Thoracic aorta (tissue), 2 donors: Measurements from ENCODE around the gene KCTD19. TPM values are rescaled to one million over a fixed set of nuclear protein-coding genes. Genes with fewer than 3 reads are reported as not detected.
A peak's percentile ranks its signal among the peaks of the same experiment; 100 is the strongest.

Experiments
- ATAC-seq: fragments of 150-250 bp; one replicate; pipeline ENCODE4 v1.8.0; 2017; ENCODE audit warnings: low read depth; ENCODE audit not compliant: insufficient number of reproducible peaks, low FRiP score
- DNase-seq: peaks from one replicate; pipeline ENCODE4 v3.0.0-alpha.2; 2020; ENCODE audit warnings: low spot score
- H3K27ac ChIP-seq, 2 donors: fragments of 200-600 bp; sonication (generic); 1 replicate in 1 of 2; 2 replicates in 1 of 2; pipeline ENCODE4 v1.5.1; 2016; ENCODE audit warnings: mild to moderate bottlenecking in 2 of 2, moderate library complexity in 2 of 2
- H3K27me3 ChIP-seq: fragments of 200-600 bp; sonication (generic); replicated peaks from 2 replicates; pipeline ENCODE4 v1.6.0; 2016; ENCODE audit warnings: mild to moderate bottlenecking; ENCODE audit not compliant: insufficient read depth
- H3K36me3 ChIP-seq: fragments of 200-600 bp; sonication (generic); one replicate; pipeline ENCODE4 v1.5.1; 2016
- H3K4me1 ChIP-seq, 2 donors: fragments of 200-600 bp; sonication (generic); 1 replicate in 1 of 2; 2 replicates in 1 of 2; pipeline versions ENCODE4 v1.5.1 to v1.6.0; 2016; ENCODE audit warnings: low read depth in 2 of 2, mild to moderate bottlenecking in 1 of 2; ENCODE audit not compliant: control insufficient read depth in 1 of 2
- H3K4me3 ChIP-seq: fragments of 200-600 bp; sonication (generic); 2 replicates; pipeline ENCODE4 v1.5.1; 2016; ENCODE audit warnings: mild to moderate bottlenecking
- H3K9me3 ChIP-seq: fragments of 200-600 bp; sonication (generic); 2 replicates; pipeline ENCODE4 v1.5.1; 2016
- CTCF ChIP-seq: fragments of 200-600 bp; sonication (generic); IDR thresholded peaks from one replicate; pipeline ENCODE4 v1.5.1; 2019; ENCODE audit warnings: antibody characterized with exemption
- total RNA-seq, 2 donors: library from RNA; depleted of rRNA; stranded (reverse); fragments of >200 nt; gene quantifications; one replicate each; pipeline versions ENCODE4 v1.1.0 to v1.2.3, GENCODE V29; 2016

The KCTD19 gene
- total RNA-seq, 2 donors from 2014 or later, result not detected

GRCh38 chr16:67260426-67261063 lies 66.0 kb downstream of the KCTD19 start:
- Histone ChIP-seq H3K36me3 (no peaks in the 10 kb centered on the region), H3K9me3 (no peaks in the 10 kb centered on the region), H3K4me1 (no peaks in the 10 kb centered on the region), H3K27ac (no peak overlapping the region), H3K4me3 (no peak overlapping the region), H3K27me3 (no peaks in the 10 kb centered on the region)
- ATAC-seq, result peak; percentile 63
- TF ChIP-seq CTCF, result no peak
- no peak for DNase-seq

- H3K27me3 ChIP-seq, result no peaks in the 10 kb centered on the region
- no peaks in the 10 kb centered on the region for H3K9me3 ChIP-seq
- ATAC-seq, result no peak
- H3K4me1 ChIP-seq, result no peaks in the 10 kb centered on the region
- no peak overlapping the region for H3K4me3 ChIP-seq
- DNase-seq, result no peak
- no peak overlapping the region for H3K27ac ChIP-seq
- TF ChIP-seq CTCF, result no peak
- no peaks in the 10 kb centered on the region for H3K36me3 ChIP-seq
Measured at GRCh38 chr16:67259705-67260104, 66.8 kb downstream of the KCTD19 start.

GRCh38 chr16:67258161-67258835 lies 68.2 kb downstream of the KCTD19 start:
- Histone ChIP-seq H3K27ac (no peak overlapping the region), H3K4me1 (no peaks in the 10 kb centered on the region), H3K9me3 (no peaks in the 10 kb centered on the region), H3K36me3 (no peaks in the 10 kb centered on the region), H3K4me3 (no peak overlapping the region), H3K27me3 (no peaks in the 10 kb centered on the region)
- no peak for TF ChIP-seq CTCF
- ATAC-seq (no peak), DNase-seq (no peak)

- no peak for ATAC-seq
- DNase-seq, result no peak
- no peaks in the 10 kb centered on the region for H3K4me1 ChIP-seq
Measured at GRCh38 chr16:67257486-67258160, 68.9 kb downstream of the KCTD19 start.

More at GRCh38 chr16:67257486-67258160, 68.9 kb downstream of the KCTD19 start:
- Histone ChIP-seq H3K27ac (no peak overlapping the region), H3K27me3 (no peaks in the 10 kb centered on the region), H3K4me3 (no peak overlapping the region), H3K36me3 (no peaks in the 10 kb centered on the region), H3K9me3 (no peaks in the 10 kb centered on the region)
- no peak for TF ChIP-seq CTCF
